OCI-LY7 (cell line): ENCODE results near the gene RPL32.

Source experiments
- CTCF ChIP-seq: fragments of 200-600 bp; sonication (generic); conservative IDR thresholded peaks from 2 replicates; pipeline ENCODE4 v1.5.1; 2014; ENCODE audit warnings: mild to moderate bottlenecking, antibody characterized with exemption, low read length, moderate library complexity, mixed read lengths
- EZH2phosphoT487 ChIP-seq: fragments of 200-600 bp; sonication (generic); IDR thresholded peaks from 2 replicates; pipeline ENCODE4 v1.6.1; 2018; ENCODE audit warnings: low read depth, borderline replicate concordance, mild to moderate bottlenecking, mixed run types, antibody characterized with exemption, low read length, moderate library complexity, mixed read lengths

- TF ChIP-seq CTCF (no peak), EZH2phosphoT487 (no peak)
These were observed 1.1 kb upstream of the RPL32 start for GRCh38 chr3:12842469-12842868.
